ENCODE data around the gene TTLL10.

DNA sequence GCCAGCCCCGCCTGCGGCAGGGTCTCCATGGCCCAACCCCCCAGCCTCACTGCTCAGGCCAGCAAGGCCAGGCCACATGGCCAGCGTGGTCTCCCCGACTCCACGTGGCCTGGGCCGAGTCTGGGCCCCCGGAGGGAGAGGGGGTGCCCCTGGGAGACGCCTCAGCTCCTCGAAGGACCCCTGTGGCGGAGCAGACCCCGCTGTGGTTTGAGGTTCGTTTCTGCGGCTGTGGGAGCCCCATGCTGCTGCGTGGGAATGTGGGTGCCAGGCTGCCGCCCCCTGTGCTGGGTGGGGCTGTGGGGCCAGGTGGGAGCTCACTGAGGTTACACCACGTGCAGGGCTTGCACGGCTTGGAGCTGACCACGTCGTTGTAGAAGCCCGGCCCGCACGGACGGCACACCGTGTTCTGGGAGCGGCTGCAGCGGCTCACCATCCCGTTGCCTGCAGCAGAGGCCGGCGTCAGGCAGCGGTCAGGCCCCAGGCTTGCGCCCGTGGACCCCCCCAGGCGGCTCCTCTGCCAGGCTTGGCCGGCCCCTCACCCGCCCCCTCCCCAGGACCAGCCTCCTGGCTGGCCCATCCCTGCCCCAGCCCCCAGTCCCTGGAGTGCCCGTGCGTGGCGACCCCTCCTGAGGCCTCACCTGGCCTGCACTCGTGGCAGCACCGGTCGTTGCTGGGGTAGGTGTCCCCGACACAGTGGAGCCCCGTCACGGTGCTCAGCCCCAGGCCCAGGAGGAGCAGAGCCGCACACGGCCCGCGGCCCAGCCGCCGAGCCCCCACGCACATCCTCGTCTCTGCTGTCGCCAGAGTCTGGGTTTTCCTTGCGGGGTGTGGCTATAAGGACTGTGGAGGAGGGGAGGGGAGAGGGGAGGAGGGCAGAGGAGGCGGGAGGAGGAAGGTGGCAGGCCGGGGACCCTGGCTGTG is 39.9 kb downstream of the TTLL10 start, which contains the start of gene TNFRSF4:
- TF ChIP-seq, protein P1, sequence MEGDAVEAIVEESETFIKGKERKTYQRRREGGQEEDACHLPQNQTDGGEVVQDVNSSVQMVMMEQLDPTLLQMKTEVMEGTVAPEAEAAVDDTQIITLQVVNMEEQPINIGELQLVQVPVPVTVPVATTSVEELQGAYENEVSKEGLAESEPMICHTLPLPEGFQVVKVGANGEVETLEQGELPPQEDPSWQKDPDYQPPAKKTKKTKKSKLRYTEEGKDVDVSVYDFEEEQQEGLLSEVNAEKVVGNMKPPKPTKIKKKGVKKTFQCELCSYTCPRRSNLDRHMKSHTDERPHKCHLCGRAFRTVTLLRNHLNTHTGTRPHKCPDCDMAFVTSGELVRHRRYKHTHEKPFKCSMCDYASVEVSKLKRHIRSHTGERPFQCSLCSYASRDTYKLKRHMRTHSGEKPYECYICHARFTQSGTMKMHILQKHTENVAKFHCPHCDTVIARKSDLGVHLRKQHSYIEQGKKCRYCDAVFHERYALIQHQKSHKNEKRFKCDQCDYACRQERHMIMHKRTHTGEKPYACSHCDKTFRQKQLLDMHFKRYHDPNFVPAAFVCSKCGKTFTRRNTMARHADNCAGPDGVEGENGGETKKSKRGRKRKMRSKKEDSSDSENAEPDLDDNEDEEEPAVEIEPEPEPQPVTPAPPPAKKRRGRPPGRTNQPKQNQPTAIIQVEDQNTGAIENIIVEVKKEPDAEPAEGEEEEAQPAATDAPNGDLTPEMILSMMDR (IDR thresholded peaks at IDR 0.05), result no peak
- no peak for TF ChIP-seq POLR2AphosphoS5 (IDR thresholded peaks at IDR 0.05)

Data from gastroesophageal sphincter (tissue), 3 donors.